Sigmoid colon (tissue), 4 donors: ENCODE measurements around the gene FRMD8.

Experiments used
- CTCF ChIP-seq, 4 experiments: fragments of 450-650 bp in 3 of 4; fragments of 200-600 bp in 1 of 4; IDR thresholded peaks; one replicate each; pipeline ENCODE4 v1.5.1; 2016 to 2019; ENCODE audit warnings: antibody characterized with exemption in 4 of 4, mild to moderate bottlenecking in 3 of 4, moderate library complexity in 2 of 4
- EP300 ChIP-seq, 4 donors: sonication (generic); formaldehyde crosslinking; IDR thresholded peaks; one replicate each; pipeline ENCODE4 v1.6.1; 2017; ENCODE audit warnings: antibody characterized with exemption in 4 of 4
- POLR2A ChIP-seq, 2 donors: fragments of 450-650 bp; IDR thresholded peaks; one replicate each; pipeline ENCODE4 v1.6.1; 2016; ENCODE audit warnings: antibody characterized with exemption in 2 of 2, mild to moderate bottlenecking in 2 of 2, moderate library complexity in 2 of 2
- POLR2AphosphoS5 ChIP-seq, 4 donors: sonication (generic); formaldehyde crosslinking; IDR thresholded peaks; one replicate each; pipeline ENCODE4 v1.6.1; 2017; ENCODE audit warnings: antibody characterized with exemption in 4 of 4

DNA sequence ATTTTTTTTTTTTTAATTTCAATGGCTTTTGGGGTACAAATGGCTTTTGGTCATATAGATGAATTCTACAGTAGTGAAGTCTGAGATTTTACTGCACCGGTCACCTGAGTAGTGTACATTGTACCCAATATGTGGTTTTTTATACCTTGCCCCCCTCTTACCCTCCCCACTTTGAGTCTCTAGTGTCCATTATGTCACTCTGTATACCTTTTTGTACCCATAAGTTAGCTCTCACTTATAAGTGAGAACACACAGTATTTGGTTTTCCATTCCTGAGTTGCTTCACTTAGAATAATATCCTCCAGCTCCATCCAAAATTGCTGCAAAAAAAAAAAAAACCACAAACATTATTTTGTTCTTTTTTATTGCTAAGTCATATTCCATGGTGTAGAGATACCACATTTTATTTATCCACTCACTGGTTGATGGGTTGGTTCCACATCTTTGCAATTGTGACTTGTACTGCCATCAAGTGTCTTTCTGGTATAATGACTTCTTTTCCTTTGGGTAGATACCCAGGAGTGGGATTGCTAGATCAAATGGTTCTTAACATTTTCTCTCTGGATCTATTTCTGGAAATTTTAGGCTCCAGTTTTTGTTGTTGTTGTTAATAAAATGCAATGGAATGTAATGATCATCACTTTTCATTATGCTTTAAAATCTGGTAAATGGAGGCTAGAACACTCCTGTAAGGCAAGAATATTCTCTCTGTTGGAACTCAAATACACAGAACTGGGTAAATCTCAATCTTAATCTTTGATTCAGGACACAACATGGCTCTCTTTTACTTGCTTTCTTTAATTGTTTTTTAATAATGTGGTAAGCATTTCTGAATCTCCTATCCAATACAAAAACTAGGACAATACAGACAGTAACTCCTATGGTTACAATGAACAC lies 46.5 kb downstream of the FRMD8 start:
- TF ChIP-seq POLR2AphosphoS5 (IDR thresholded peaks at IDR 0.05) (peak; percentile 38 to 66 (median 60)), CTCF (IDR thresholded peaks at IDR 0.05) (no peak), EP300 (IDR thresholded peaks at IDR 0.05) (no peak), POLR2A (IDR thresholded peaks at IDR 0.05) (peak in 1 of 2 donors; percentile 24)
